NCI-H748 treated with DMSO at 0.1 percent for 48 hours (cell line): ENCODE results near the gene MAD2L2.

ENCODE experiments used
- DNase-seq: peaks from one replicate; lab custom pipeline; 2025; lab: John Stamatoyannopoulos, UW

Gene MAD2L2

GRCh38 chr1:11704691-11705475 is 23.9 kb upstream of the MAD2L2 start:
- no peak for DNase-seq

DNA sequence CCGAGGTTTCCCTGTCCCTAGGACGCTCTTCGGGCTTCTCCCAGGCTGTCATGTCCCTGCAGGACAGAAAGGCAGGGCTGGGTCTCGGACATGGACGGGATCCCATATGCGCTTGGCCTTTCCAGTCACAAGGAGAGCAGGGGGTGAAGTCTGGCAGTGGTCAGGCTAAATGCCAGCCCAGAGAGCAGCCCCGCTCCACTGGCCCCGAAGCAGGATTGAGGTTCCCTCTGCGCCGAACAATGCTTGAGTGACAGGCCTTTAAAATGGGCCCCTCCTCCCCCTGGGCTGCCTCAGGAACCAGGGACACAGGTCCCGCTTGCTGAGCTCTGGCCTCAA is 23.2 kb upstream of the MAD2L2 start:
- no peak for DNase-seq

DNA sequence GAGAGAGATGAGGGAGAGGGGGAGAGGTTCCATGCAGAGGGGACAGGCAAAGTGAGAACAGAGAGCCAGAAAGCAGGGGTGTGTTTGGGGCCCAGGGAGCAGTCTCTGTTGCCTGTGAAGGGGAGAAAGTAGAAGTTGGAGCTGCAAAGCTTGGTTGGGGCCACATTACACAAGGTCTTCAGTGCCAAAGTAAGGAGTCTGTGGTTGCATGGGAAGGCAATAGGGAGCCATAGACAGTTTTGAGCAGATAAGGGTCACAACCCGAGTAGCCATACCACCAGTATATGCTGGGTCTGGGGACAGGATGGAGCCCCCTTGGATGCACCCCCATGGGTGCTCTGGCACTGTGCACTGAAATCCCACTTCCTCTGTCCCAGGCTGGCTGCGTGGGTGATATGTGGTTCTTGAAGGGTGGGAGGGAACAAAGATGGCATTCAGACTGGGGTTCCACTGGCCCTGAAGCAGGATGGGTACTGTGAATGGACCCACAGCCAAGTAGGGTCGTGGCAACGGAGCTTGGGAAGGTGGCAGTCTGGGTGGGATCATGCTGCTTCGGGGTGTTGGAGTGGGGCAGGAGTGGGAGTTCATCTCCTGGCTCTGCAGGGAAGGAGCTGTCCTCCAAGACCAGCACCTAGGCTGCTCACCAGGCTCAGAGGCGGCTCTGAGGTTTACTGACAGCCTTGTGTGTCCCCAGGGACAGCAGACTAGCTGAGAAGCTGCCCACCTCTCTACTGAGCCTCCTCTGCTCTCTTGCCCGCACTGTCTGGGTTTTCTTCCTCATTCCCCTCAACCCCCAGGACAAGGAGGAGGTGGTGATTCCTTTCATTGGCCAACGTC is 22.6 kb upstream of the MAD2L2 start:
- no peak for DNase-seq

DNA sequence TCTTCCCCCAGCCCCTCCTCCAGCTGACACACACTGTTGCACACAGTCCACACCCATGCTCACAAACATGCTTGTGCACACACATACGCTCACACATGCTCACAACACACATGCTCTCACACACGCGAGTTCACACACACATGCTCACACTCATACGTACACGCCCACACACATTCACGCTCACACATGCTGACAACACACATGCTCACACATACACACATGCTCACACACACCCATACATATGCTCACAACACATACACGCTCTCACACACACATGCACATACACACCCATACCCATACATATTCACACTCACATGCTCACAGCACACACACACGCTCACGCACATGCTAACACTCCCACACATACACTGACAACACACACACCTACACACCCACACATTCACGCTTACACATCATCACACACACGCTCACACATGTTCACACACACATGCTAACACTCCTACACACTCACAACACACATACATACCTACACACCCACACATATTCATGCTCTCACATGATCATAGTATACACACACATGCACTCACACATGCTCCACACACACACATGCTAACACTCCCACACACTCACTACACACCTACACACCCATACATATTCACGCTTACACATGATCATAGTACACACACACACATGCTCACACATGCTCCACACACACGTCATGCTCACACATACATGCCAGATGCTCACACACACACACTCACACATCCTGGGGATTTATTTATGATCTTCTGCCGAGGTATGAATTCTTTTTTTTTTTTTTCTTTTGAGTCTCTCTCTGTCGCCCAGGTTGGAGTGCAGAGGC is 21.2 kb upstream of the MAD2L2 start:
- no peak for DNase-seq

DNA sequence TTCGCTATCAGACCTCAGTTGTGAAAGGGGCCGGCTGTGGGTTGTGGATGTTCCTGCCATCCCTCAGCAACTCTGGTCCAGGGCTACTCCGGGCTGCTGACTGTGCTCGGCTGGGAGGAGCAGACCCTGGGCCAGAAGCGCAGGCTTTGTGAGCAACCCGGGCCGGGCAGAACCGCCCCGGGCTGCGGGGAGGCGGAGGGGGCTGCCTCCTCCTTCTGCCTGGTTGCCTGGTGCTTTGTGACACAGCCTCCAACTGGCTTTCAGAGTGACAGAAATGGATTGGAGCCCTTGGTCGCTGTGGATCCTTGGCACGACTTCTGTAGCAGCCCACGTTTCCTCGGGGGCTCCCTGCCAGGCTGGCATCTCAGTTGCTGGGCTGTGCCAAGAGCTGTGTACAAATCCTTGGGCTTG is 20.6 kb upstream of the MAD2L2 start:
- no peak for DNase-seq

DNA sequence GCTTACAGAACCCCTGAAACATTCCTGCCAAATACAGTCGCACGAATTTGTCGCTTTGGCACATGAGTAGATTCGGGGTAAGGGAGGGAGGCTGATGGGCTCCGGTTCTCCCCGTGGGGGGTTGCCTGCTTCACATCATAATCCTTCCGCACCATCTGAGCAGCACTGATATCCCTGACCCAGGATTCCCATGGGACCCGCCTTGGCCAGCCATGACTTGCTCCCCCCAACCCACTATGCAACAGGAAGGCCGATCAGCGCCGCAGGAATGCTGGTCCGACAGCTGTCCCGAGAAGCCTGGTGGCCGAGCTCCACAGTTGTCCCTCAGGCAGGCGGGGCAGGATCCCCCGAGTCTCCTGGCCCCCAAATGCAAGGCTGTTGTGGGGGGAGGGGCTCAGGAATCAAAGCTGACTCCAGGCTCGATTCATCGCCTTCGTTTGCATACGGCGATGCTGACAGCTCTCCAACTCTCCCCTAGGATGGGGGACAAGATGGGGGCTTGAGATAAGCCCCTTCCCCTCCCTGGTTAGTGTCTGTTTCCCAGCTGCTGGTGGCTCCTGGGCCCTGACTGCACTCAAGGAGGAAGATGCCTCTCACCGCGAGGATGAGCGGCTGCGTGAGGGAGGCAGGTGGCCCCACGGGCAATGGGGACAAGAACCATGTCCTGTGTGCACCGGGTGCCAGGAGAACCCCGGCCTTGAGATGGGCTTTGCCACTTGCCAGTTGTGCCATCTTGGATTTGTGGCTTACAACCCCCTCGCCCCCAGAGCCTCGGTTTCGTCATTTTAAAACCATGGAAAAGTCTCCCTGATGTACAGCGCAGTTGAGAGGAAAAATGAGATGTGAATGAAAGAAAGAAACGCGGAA is 19.9 kb upstream of the MAD2L2 start:
- DNase-seq, result no peak

- no peak for DNase-seq
These were observed 16.9 kb upstream of the MAD2L2 start for GRCh38 chr1:11697893-11698210.

- no peak for DNase-seq
These were observed 16.4 kb upstream of the MAD2L2 start for GRCh38 chr1:11697188-11697892.

- no peak for DNase-seq
These were observed 14.9 kb upstream of the MAD2L2 start for GRCh38 chr1:11695861-11696260.

GRCh38 chr1:11693917-11694316 is 13.0 kb upstream of the MAD2L2 start:
- DNase-seq, result no peak

- DNase-seq, result no peak
These were observed 12.2 kb upstream of the MAD2L2 start for GRCh38 chr1:11693024-11693590.

- DNase-seq, result no peak
These were observed 11.2 kb upstream of the MAD2L2 start for GRCh38 chr1:11691928-11692711.

DNA sequence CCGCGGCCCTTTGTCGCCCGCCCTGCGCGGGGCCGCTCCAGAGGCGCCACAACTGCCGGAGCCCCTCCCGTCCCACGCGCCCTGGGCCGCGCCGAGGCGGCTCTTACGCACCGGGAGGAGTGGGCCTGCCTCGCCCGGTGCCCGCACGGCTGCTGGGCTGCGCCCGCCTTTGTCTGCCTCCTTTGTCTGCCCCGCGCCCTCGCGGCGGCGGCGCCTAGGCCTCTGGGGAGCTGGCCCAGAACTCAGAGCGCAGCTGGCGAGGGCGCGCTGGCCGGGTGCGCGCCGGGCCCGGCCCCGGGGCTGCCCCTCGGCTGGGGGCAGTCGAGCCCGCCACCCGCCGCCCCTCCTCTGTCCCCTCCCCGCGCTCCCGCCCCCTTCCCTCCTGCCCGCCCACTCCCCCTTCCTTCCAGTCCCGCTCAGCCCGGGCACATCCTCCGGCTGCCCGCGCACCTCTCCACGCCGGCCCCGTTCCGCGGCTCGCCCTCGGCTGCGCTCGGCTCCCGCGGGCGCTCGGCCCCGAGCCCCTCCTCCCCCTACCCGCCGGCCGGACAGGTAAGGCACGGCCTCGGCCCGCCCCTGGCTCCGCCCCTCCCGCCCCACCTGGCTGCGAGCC is 10.5 kb upstream of the MAD2L2 start, which contains the start of gene DRAXIN:
DRAXIN (plus strand) TSS at position 409 of the 613 bp plus-strand sequence. CDS start 14,549 bp downstream, outside the sequence.
- peak; percentile 24 for DNase-seq

GRCh38 chr1:11690397-11691301 is 9.7 kb upstream of the MAD2L2 start:
- DNase-seq, result peak; percentile 22

- no peak for DNase-seq
These were observed 7.6 kb upstream of the MAD2L2 start for GRCh38 chr1:11688506-11688905.

DNA sequence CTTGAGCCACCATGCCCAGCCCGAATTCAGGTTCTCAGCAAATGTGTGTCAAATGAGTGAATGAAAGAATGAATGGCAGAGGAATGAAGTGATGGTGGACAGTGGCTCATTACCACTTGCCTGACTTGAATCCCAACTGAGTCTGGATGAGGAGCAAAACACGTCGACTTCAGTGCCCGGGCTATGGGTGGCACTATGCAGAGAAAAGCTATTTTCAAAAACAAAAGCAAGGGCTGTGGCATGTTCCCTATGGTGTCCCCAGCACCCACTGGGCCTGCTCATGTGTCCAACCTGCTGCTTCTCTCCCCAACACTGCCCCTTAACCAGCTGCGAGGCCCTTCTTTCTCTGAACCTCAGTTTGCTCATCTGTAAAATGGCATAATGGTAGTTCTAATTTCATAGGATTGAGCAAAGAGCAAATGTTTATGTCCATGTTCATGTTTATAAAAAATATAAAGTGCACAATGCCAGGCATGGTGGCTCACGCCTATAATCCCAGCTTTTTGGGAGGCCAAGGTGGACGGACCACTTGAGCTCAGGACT is 4.3 kb upstream of the MAD2L2 start:
- DNase-seq, result no peak

- no peak for DNase-seq
These were observed 3.1 kb upstream of the MAD2L2 start for GRCh38 chr1:11684070-11684469.

- DNase-seq, result no peak
These were observed 1.9 kb upstream of the MAD2L2 start for GRCh38 chr1:11682799-11683198.
